Activated T-helper 1 cell treated with anti-CD3 and anti-CD28 coated beads, Interleukin-12 subunit alpha, Interleukin-12 subunit beta, Interleukin-2, Interleukin-4 antibody, amounts not matched to agents 30 ng/mL and 10 ng/mL and 1 ng/mL, durations not matched to agents 14 hours and 24 hours and 36 hours (primary cell): Measurements from ENCODE around the gene FAM200B. TPM values are rescaled to one million over a fixed set of nuclear protein-coding genes. Genes with fewer than 3 reads are reported as not detected.
A peak's percentile ranks its signal among the peaks of the same experiment; 100 is the strongest.

Experiments used
- DNase-seq: peaks from one replicate; pipeline ENCODE4 v3.0.0; 2021; ENCODE audit warnings: low spot score
- H3K27ac Mint-ChIP-seq: one replicate; pipeline ENCODE4 v1.8.0; 2021; ENCODE audit warnings: mild to moderate bottlenecking, mixed read lengths
- H3K27me3 Mint-ChIP-seq: one replicate; pipeline ENCODE4 v1.8.0; 2022; ENCODE audit warnings: mild to moderate bottlenecking, moderate library complexity, mixed read lengths; ENCODE audit not compliant: insufficient read depth
- H3K36me3 Mint-ChIP-seq: one replicate; pipeline ENCODE4 v1.8.0; 2021; ENCODE audit warnings: low read depth, mixed read lengths
- H3K4me1 Mint-ChIP-seq: one replicate; pipeline ENCODE4 v1.8.0; 2021; ENCODE audit warnings: low read depth, mixed read lengths
- H3K4me3 Mint-ChIP-seq: one replicate; pipeline ENCODE4 v1.8.0; 2021; ENCODE audit warnings: mild to moderate bottlenecking, moderate library complexity, mixed read lengths
- H3K9me3 Mint-ChIP-seq: one replicate; pipeline ENCODE4 v1.8.0; 2021; ENCODE audit warnings: mixed read lengths
- intact Hi-C: fragments of 100-400 bp; cut with micrococcal nuclease; formaldehyde crosslinking; loops from one replicate; pipeline ENCODE4 v1.15.1; 2024
- total RNA-seq: library from RNA; stranded (reverse); gene quantifications from 2 replicates; pipeline ENCODE4 v1.2.3, GENCODE V29; 2022

Gene FAM200B
- total RNA-seq, 1 donor from 2014 or later: 6.6 TPM

GRCh38 chr4:15673337-15673736 lies 8.3 kb upstream of the FAM200B start:
- no peak overlapping the region for H3K27ac Mint-ChIP-seq
- peaks cover 9% of the 10 kb centered on the region for H3K36me3 Mint-ChIP-seq
- no peak overlapping the region for H3K4me3 Mint-ChIP-seq
- no peak for DNase-seq
- peaks cover 27% of the 10 kb centered on the region for H3K4me1 Mint-ChIP-seq
- H3K9me3 Mint-ChIP-seq: no peaks in the 10 kb centered on the region
- H3K27me3 Mint-ChIP-seq: no peaks in the 10 kb centered on the region
- intact Hi-C loops: no loop called here

- no peaks in the 10 kb centered on the region for H3K27me3 Mint-ChIP-seq
- H3K36me3 Mint-ChIP-seq: peaks cover 12% of the 10 kb centered on the region
- H3K27ac Mint-ChIP-seq: no peak overlapping the region
- no peak for DNase-seq
- no peak overlapping the region for H3K4me3 Mint-ChIP-seq
- H3K4me1 Mint-ChIP-seq: peaks cover 32% of the 10 kb centered on the region
- intact Hi-C loops: no loop called here
- H3K9me3 Mint-ChIP-seq: no peaks in the 10 kb centered on the region
Observed at GRCh38 chr4:15674046-15674445, 7.6 kb upstream of the FAM200B start.

GRCh38 chr4:15674926-15675325 lies 6.7 kb upstream of the FAM200B start:
- no peaks in the 10 kb centered on the region for H3K9me3 Mint-ChIP-seq
- intact Hi-C loops: no loop called here
- no peaks in the 10 kb centered on the region for H3K27me3 Mint-ChIP-seq

GRCh38 chr4:15675356-15675755 lies 6.3 kb upstream of the FAM200B start:
- DNase-seq: no peak
- intact Hi-C loops: no loop called here
- peaks cover 37% of the 10 kb centered on the region for H3K4me1 Mint-ChIP-seq
- no peak overlapping the region for H3K4me3 Mint-ChIP-seq
- H3K27me3 Mint-ChIP-seq: no peaks in the 10 kb centered on the region
- no peak overlapping the region for H3K27ac Mint-ChIP-seq
- H3K36me3 Mint-ChIP-seq: peaks cover 13% of the 10 kb centered on the region
- H3K9me3 Mint-ChIP-seq: no peaks in the 10 kb centered on the region

More at GRCh38 chr4:15674926-15675325, 6.7 kb upstream of the FAM200B start:
- Mint-ChIP-seq H3K4me3 (no peak overlapping the region), H3K4me1 (peaks cover 37% of the 10 kb centered on the region), H3K27ac (no peak overlapping the region), H3K36me3 (peaks cover 16% of the 10 kb centered on the region)
- DNase-seq: no peak

DNA sequence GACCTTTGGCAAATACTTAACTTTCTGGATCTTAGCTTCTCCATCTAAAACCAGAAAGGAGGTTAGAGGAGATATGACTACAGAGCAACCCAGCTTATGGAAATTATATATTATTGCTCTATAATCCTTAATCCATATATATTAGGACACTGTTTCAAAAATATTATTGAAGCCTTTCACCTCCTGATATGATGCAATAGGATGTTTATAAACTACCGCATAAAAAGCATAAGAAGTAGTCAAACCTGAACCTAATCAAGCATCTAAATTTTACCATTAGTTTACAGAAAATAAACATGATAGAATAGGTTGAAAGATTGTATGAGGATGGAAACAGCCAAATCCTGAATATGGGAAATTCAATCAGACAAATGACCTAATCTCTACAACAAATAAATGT lies 5.6 kb upstream of the FAM200B start:
- peaks cover 37% of the 10 kb centered on the region for H3K4me1 Mint-ChIP-seq
- peaks cover 13% of the 10 kb centered on the region for H3K36me3 Mint-ChIP-seq
- intact Hi-C loops: no loop called here
- no peak for DNase-seq
- H3K27me3 Mint-ChIP-seq: no peaks in the 10 kb centered on the region
- no peaks in the 10 kb centered on the region for H3K9me3 Mint-ChIP-seq
- no peak overlapping the region for H3K4me3 Mint-ChIP-seq
- no peak overlapping the region for H3K27ac Mint-ChIP-seq

DNA sequence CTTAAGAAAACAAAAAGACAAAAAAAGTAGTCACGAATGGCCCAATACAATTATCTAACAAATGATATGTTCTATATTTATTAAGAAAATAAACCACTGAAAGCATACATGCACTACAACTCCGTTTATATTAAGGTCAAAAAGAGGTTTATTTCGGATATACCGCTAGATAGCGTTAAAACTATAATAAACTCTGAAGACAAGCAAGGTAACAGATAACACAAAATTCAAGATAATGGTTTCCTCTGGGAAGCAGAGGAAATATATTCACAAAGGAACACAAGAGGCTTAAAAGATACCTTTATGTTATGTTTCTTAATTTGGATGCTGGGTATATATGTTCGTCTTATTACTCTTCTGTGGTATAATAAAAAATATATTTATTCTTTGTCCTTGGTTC lies 4.7 kb upstream of the FAM200B start:
- Mint-ChIP-seq H3K4me3 (no peak overlapping the region), H3K27me3 (no peaks in the 10 kb centered on the region), H3K9me3 (no peaks in the 10 kb centered on the region), H3K36me3 (peaks cover 9% of the 10 kb centered on the region), H3K27ac (no peak overlapping the region), H3K4me1 (peaks cover 32% of the 10 kb centered on the region)
- DNase-seq: no peak
- intact Hi-C loops: no loop called here

GRCh38 chr4:15677507-15677988 lies 4.1 kb upstream of the FAM200B start:
- Mint-ChIP-seq H3K36me3 (peaks cover 8% of the 10 kb centered on the region), H3K4me3 (peak overlapping the region; percentile 17), H3K27ac (no peak overlapping the region), H3K9me3 (no peaks in the 10 kb centered on the region), H3K27me3 (no peaks in the 10 kb centered on the region), H3K4me1 (peaks cover 38% of the 10 kb centered on the region)
- intact Hi-C loops: no loop called here
- DNase-seq: no peak

- intact Hi-C loops: loop anchor here (1.0 to 5.0 kb wide), 9 partner anchors 21 to 679 kb away; partner anchors contain the start of genes BST1, CPEB2, FBXL5 and TAPT1
- Mint-ChIP-seq H3K4me1 (peaks cover 48% of the 10 kb centered on the region), H3K36me3 (peaks cover 17% of the 10 kb centered on the region), H3K27ac (peak overlapping the region; percentile 94), H3K4me3 (peak overlapping the region; percentile 97), H3K9me3 (no peaks in the 10 kb centered on the region), H3K27me3 (no peaks in the 10 kb centered on the region)
- DNase-seq: no peak
Observed at GRCh38 chr4:15681067-15681371, 608 bp upstream of the FAM200B start.

DNA sequence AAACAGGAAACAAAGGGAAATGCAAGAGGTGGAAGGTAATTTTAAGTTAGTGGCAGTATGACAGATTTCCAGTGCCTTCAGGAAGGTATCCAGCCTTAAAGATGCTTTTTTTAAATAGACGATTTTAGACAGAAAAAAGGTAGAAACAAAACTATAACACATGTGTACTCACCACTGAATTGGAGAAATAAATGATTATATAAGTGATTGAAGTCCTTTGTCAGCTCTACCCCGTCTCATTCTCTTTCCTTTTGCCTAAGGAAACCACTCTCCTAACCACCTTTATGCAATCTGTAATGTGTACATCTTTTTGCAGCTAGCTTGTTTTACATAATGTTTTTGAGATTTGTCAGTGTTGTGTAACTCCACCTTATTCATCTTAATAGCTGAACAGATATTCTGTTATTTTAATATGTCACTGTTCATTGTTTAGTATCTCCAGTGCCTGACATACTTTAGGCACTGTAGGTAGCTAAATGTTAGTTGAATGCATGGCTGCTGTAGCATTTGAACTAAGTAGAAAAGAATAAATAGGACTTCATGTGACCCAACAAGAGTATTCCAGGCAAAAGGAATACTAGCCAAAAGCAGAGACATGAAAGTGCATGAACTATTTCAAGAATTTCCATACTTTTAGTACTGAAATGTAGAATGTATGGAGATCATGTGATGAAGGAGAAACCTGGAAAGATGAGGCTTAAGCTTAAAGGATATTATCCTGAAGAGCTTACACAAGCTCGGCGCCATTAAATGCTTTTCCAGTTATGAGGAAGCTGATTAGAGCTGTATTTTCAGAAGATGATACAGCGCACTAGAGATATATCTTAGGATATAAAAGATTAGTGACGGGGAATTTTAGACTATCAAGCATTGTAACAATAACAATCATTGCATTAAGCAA lies 865 bp downstream of the FAM200B start:
- peak overlapping the region; percentile 97 for H3K4me3 Mint-ChIP-seq
- peak overlapping the region; percentile 94 for H3K27ac Mint-ChIP-seq
- H3K4me1 Mint-ChIP-seq: peaks cover 41% of the 10 kb centered on the region
- no peaks in the 10 kb centered on the region for H3K9me3 Mint-ChIP-seq
- intact Hi-C loops: loop anchor here (5.0 kb wide), 3 partner anchors 55 to 545 kb away; partner anchors contain the start of gene TAPT1
- no peak for DNase-seq
- H3K27me3 Mint-ChIP-seq: no peaks in the 10 kb centered on the region
- H3K36me3 Mint-ChIP-seq: peaks cover 24% of the 10 kb centered on the region

DNA sequence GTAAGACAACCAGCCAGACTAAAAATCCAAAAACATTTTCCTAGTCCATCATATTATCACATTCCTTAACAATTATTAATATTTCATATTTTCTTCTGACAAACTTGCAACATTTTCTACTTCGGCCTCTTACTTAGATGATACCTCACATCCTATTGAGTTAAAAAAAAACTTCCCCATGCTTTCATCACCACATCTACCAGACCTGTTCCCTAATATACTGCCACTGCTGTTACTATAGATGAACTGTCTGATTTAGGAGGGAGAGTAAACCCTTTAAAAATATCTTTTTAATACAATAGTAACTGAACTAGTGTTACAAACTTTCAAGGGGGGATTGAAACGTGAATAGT lies 1.5 kb downstream of the FAM200B start:
- Mint-ChIP-seq H3K27ac (no peak overlapping the region), H3K36me3 (peaks cover 26% of the 10 kb centered on the region), H3K9me3 (no peaks in the 10 kb centered on the region), H3K4me3 (no peak overlapping the region), H3K4me1 (peaks cover 37% of the 10 kb centered on the region), H3K27me3 (no peaks in the 10 kb centered on the region)
- intact Hi-C loops: loop anchor here (5.0 kb wide), 3 partner anchors 54 to 544 kb away; partner anchors contain the start of gene TAPT1
- no peak for DNase-seq

DNA sequence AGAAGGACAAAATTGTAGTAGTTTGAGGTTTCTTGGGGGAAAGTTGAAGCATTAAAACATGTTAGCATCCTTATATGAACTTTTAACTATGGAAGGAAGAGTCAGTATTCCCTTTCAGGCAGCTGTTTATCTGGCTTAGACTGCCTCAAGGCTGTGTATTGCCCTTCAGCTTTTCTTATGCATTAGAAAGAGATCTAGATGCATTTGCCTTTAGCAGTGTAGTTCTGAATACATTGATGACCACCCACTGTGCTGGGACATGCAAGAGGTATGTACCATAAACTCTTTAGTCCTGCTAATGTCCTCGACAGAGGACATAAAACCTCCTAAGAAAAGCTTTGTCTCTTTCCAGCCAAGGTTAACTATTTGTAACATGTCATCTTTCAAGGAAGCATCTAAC lies 2.9 kb downstream of the FAM200B start:
- DNase-seq: no peak
- H3K4me3 Mint-ChIP-seq: no peak overlapping the region
- H3K9me3 Mint-ChIP-seq: no peaks in the 10 kb centered on the region
- H3K27ac Mint-ChIP-seq: no peak overlapping the region
- no peaks in the 10 kb centered on the region for H3K27me3 Mint-ChIP-seq
- peaks cover 30% of the 10 kb centered on the region for H3K4me1 Mint-ChIP-seq
- intact Hi-C loops: loop anchor here (5.0 kb wide), 3 partner anchors 53 to 543 kb away; partner anchors contain the start of gene TAPT1
- H3K36me3 Mint-ChIP-seq: peaks cover 27% of the 10 kb centered on the region

DNA sequence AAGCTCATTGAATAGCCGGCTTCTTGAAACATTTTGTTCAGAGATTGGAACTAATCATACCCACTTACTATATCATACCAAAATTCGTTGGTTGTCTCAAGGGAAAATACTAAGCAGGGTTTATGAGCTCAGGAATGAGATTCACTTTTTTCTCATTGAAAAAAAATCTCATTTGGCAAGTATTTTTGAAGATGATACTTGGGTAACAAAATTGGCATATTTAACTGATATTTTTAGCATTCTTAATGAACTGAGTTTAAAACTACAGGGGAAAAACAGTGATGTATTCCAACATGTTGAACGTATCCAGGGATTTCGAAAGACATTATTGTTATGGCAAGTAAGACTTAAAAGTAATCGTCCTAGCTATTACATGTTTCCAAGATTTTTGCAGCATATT lies 6.4 kb downstream of the FAM200B start:
- Mint-ChIP-seq H3K4me3 (no peak overlapping the region), H3K27ac (no peak overlapping the region), H3K36me3 (peaks cover 21% of the 10 kb centered on the region), H3K9me3 (no peaks in the 10 kb centered on the region), H3K27me3 (peaks cover 1% of the 10 kb centered on the region), H3K4me1 (peaks cover 9% of the 10 kb centered on the region)
- DNase-seq: no peak
- intact Hi-C loops: no loop called here

DNA sequence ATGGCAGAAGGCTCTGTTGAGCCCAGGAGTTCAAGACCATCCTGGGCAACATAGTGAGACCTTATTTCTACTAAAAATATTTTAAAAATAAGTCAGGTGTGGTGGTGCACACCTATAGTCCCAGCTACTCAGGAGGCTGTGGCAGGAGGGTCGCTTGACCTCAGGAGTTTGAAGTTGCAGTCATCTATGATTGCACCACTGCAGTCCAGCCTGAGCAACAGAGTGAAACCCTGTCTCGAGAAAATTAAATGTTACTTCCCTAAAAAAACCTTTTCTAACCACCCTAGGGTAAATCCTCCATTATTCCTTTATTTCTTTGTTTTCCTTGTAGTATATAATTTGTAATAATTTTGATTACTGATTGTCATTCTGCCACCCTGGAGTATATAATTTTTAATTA lies 7.9 kb downstream of the FAM200B start:
- intact Hi-C loops: no loop called here
- Mint-ChIP-seq H3K36me3 (peaks cover 17% of the 10 kb centered on the region), H3K27ac (no peak overlapping the region), H3K27me3 (peaks cover 1% of the 10 kb centered on the region), H3K4me1 (no peaks in the 10 kb centered on the region), H3K9me3 (no peaks in the 10 kb centered on the region), H3K4me3 (no peak overlapping the region)
- no peak for DNase-seq
